HEK293 (cell line): ENCODE measurements around the gene FGD3.

Source experiments
- ZNF416 ChIP-seq: fragments of 450-650 bp; formaldehyde crosslinking; IDR thresholded peaks from 2 replicates; pipeline ENCODE4 v1.5.1; 2016; ENCODE audit warnings: missing biosample characterization, missing genetic modification characterization
- ZNF558 ChIP-seq: fragments of 450-650 bp; formaldehyde crosslinking; IDR thresholded peaks from 2 replicates; pipeline ENCODE4 v1.5.1; 2016; ENCODE audit warnings: missing biosample characterization, missing genetic modification characterization

GRCh38 chr9:92968081-92968480 is 20.8 kb downstream of the FGD3 start:
- no peak for TF ChIP-seq ZNF416 (tag by site-specific recombination)
- TF ChIP-seq ZNF558 (tag by site-specific recombination) = no peak
